ENCODE results near the gene GABRB3.

GABRB3 gene

GRCh38 chr15:26738996-26739395 is 33.9 kb downstream of the GABRB3 start:
- no peak for DNase-seq
- no peak overlapping the region for H3K4me3 ChIP-seq (ENCODE audit: insufficient read depth, low read depth, low read length, poor library complexity, severe bottlenecking)
- H3K9me3 ChIP-seq (ENCODE audit: control insufficient read depth, low read length): no peaks in the 10 kb centered on the region

DNA sequence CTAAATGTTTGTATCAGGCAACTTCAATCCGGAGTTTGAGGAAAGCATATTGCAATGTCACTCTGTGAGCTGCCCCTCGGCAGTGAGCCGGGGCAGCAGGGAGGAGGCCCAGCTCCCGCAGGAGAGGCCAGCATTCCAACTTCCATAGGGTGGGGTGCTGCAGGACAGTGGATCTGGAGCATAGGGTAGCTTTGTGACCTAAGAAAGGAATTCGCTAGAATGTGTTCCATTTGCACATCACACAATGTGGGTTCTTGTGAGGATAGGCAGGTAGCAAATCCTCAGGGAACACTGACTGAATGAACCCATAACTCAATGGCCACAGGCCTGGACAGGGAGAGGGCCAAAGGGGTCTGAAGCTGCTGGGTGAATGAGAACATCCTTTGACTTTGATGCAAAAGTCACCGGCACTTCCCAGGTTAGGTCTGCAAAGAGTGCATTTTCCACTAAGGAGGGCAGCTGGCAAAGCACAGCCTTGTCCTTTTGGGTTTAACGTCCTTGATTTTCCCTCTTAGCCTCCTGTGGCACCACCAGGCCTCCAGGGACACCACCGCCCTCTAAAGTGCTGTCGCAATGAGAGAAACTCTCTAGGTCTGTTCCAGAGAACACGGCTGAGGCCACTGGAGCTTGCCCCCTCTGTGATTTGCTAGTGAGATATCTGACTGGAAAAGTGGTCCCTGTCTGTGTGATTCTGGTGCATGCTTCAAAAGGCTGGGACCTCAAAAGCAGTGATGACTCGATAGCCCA is 36.2 kb downstream of the GABRB3 start:
- Histone ChIP-seq H3K4me1 (ENCODE audit: control insufficient read depth, insufficient read depth, low read length, poor library complexity, severe bottlenecking) (no peaks in the 10 kb centered on the region), H3K4me3 (ENCODE audit: insufficient read depth, low read depth, low read length, poor library complexity, severe bottlenecking) (no peak overlapping the region), H3K27me3 (replicated peaks; ENCODE audit: control insufficient read depth, insufficient read depth, low read length, poor library complexity, severe bottlenecking) (no peaks in the 10 kb centered on the region), H3K36me3 (ENCODE audit: control insufficient read depth, insufficient read depth, low read length) (no peaks in the 10 kb centered on the region), H3K9me3 (ENCODE audit: control insufficient read depth, low read length) (no peaks in the 10 kb centered on the region), H3K27ac (ENCODE audit: insufficient read depth, low read length, poor library complexity, severe bottlenecking) (no peak overlapping the region)
- no peak for DNase-seq

More at GRCh38 chr15:26738996-26739395, 33.9 kb downstream of the GABRB3 start:
- Histone ChIP-seq H3K27me3 (replicated peaks; ENCODE audit: control insufficient read depth, insufficient read depth, low read length, poor library complexity, severe bottlenecking) (no peaks in the 10 kb centered on the region), H3K4me1 (ENCODE audit: control insufficient read depth, insufficient read depth, low read length, poor library complexity, severe bottlenecking) (no peaks in the 10 kb centered on the region), H3K27ac (ENCODE audit: insufficient read depth, low read length, poor library complexity, severe bottlenecking) (no peak overlapping the region), H3K36me3 (ENCODE audit: control insufficient read depth, insufficient read depth, low read length) (no peaks in the 10 kb centered on the region)

GRCh38 chr15:26731965-26732364 is 40.9 kb downstream of the GABRB3 start:
- Histone ChIP-seq H3K9me3 (ENCODE audit: control insufficient read depth, low read length) (no peaks in the 10 kb centered on the region), H3K27ac (ENCODE audit: insufficient read depth, low read length, poor library complexity, severe bottlenecking) (no peak overlapping the region)

GRCh38 chr15:26729581-26729980 is 43.3 kb downstream of the GABRB3 start:
- Histone ChIP-seq H3K36me3 (ENCODE audit: control insufficient read depth, insufficient read depth, low read length) (no peaks in the 10 kb centered on the region), H3K4me3 (ENCODE audit: insufficient read depth, low read depth, low read length, poor library complexity, severe bottlenecking) (no peak overlapping the region), H3K9me3 (ENCODE audit: control insufficient read depth, low read length) (no peaks in the 10 kb centered on the region), H3K27me3 (replicated peaks; ENCODE audit: control insufficient read depth, insufficient read depth, low read length, poor library complexity, severe bottlenecking) (no peaks in the 10 kb centered on the region), H3K27ac (ENCODE audit: insufficient read depth, low read length, poor library complexity, severe bottlenecking) (no peak overlapping the region), H3K4me1 (ENCODE audit: control insufficient read depth, insufficient read depth, low read length, poor library complexity, severe bottlenecking) (no peaks in the 10 kb centered on the region)
- DNase-seq: no peak

More at GRCh38 chr15:26731965-26732364, 40.9 kb downstream of the GABRB3 start:
- H3K4me3 ChIP-seq (ENCODE audit: insufficient read depth, low read depth, low read length, poor library complexity, severe bottlenecking): no peak overlapping the region
- no peaks in the 10 kb centered on the region for H3K36me3 ChIP-seq (ENCODE audit: control insufficient read depth, insufficient read depth, low read length)
- H3K4me1 ChIP-seq (ENCODE audit: control insufficient read depth, insufficient read depth, low read length, poor library complexity, severe bottlenecking): no peaks in the 10 kb centered on the region
- no peaks in the 10 kb centered on the region for H3K27me3 ChIP-seq (replicated peaks; ENCODE audit: control insufficient read depth, insufficient read depth, low read length, poor library complexity, severe bottlenecking)
- DNase-seq: no peak

DNA sequence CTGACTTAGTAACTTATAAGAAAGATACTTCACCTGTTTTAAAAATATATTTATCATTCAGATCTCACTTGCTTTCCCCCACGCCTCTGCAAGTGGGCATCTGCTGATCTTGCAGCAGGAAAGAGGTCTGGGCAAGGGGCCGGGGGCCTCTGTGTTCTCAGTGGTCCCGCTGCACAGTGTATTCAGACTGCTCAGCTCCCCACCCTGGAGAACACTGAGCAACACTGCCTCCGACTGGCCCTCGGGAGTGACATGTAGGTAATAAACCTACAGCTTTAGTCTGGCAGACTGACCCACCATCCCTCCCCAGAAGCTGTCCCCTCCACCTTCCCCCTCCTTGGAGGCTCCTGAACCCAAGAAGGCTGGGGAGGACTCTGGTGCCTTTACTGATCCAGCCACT is 43.8 kb downstream of the GABRB3 start:
- Histone ChIP-seq H3K27me3 (replicated peaks; ENCODE audit: control insufficient read depth, insufficient read depth, low read length, poor library complexity, severe bottlenecking) (no peaks in the 10 kb centered on the region), H3K4me1 (ENCODE audit: control insufficient read depth, insufficient read depth, low read length, poor library complexity, severe bottlenecking) (no peaks in the 10 kb centered on the region), H3K4me3 (ENCODE audit: insufficient read depth, low read depth, low read length, poor library complexity, severe bottlenecking) (no peak overlapping the region), H3K36me3 (ENCODE audit: control insufficient read depth, insufficient read depth, low read length) (no peaks in the 10 kb centered on the region), H3K27ac (ENCODE audit: insufficient read depth, low read length, poor library complexity, severe bottlenecking) (no peak overlapping the region), H3K9me3 (ENCODE audit: control insufficient read depth, low read length) (no peaks in the 10 kb centered on the region)
- no peak for DNase-seq

GRCh38 chr15:26724381-26725150 is 48.3 kb downstream of the GABRB3 start:
- H3K27ac ChIP-seq (ENCODE audit: insufficient read depth, low read length, poor library complexity, severe bottlenecking): no peak overlapping the region
- H3K4me1 ChIP-seq (ENCODE audit: control insufficient read depth, insufficient read depth, low read length, poor library complexity, severe bottlenecking): no peaks in the 10 kb centered on the region
- no peaks in the 10 kb centered on the region for H3K27me3 ChIP-seq (replicated peaks; ENCODE audit: control insufficient read depth, insufficient read depth, low read length, poor library complexity, severe bottlenecking)
- DNase-seq: no peak
- no peaks in the 10 kb centered on the region for H3K9me3 ChIP-seq (ENCODE audit: control insufficient read depth, low read length)
- no peaks in the 10 kb centered on the region for H3K36me3 ChIP-seq (ENCODE audit: control insufficient read depth, insufficient read depth, low read length)
- no peak overlapping the region for H3K4me3 ChIP-seq (ENCODE audit: insufficient read depth, low read depth, low read length, poor library complexity, severe bottlenecking)

DNA sequence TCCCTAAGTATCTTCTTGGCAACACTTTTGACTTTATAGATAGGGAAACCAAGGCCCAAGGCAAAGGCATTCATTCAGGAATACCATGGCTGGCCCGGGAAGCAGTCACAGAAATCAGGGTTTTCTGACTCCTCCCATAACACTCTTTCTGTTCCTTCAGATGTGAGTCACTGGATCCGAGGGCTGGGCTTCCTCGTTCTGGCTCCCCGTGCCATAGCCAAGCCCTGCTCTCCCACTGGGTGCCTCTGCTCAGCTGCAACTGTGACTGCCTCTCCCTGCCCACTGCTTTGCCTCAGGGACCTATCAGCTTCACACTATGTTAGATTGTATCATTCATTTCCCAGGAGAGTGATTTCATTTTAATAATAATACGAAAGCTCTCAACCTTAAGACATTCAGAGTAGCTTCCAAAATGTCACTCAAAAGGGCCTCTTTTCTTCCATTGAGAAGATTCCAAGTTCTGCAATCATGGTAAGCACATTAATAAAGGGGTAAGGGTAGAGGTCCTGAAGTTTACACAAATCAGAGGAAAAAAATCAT is 50.2 kb downstream of the GABRB3 start:
- Histone ChIP-seq H3K4me3 (ENCODE audit: insufficient read depth, low read depth, low read length, poor library complexity, severe bottlenecking) (no peak overlapping the region), H3K36me3 (ENCODE audit: control insufficient read depth, insufficient read depth, low read length) (no peaks in the 10 kb centered on the region), H3K9me3 (ENCODE audit: control insufficient read depth, low read length) (no peaks in the 10 kb centered on the region), H3K27me3 (replicated peaks; ENCODE audit: control insufficient read depth, insufficient read depth, low read length, poor library complexity, severe bottlenecking) (no peaks in the 10 kb centered on the region), H3K27ac (ENCODE audit: insufficient read depth, low read length, poor library complexity, severe bottlenecking) (no peak overlapping the region), H3K4me1 (ENCODE audit: control insufficient read depth, insufficient read depth, low read length, poor library complexity, severe bottlenecking) (no peaks in the 10 kb centered on the region)
- DNase-seq: no peak

DNA sequence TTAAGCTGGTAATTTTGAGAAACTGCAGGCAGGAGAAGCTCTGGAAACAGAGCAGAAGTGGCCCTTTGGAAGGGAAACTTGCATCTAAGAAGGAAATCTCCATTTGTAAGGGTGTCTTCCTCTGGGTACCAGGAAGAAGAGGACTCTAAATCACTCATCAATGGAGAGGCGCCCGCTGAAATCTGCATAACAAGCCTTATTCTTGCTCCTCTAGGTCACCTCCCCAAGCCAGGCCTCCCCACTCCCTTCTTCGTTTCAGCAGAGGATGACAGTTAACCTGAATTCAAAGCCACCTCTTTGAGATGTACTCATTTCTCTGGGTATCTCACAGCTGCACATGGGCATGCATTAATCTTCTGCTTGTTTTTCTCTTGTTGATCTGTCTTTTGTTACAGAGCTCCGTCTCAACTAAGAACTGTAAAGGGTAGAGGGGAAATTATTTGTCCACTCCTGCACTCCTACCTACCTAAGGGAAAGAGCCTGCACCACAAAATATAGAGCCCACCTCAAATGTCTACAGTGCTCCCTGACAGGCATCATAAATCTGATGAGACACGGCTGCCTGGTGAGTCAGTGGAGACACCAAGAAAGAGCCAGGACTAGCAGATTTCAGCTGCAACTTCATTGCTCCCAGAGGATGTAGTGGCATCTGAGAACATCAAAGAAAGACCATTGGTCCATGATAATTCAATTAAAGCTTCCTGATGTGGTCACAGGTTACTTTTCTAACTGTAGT is 51.5 kb downstream of the GABRB3 start:
- no peak for DNase-seq
- Histone ChIP-seq H3K4me1 (ENCODE audit: control insufficient read depth, insufficient read depth, low read length, poor library complexity, severe bottlenecking) (no peaks in the 10 kb centered on the region), H3K9me3 (ENCODE audit: control insufficient read depth, low read length) (no peaks in the 10 kb centered on the region), H3K36me3 (ENCODE audit: control insufficient read depth, insufficient read depth, low read length) (no peaks in the 10 kb centered on the region), H3K27ac (ENCODE audit: insufficient read depth, low read length, poor library complexity, severe bottlenecking) (no peak overlapping the region), H3K4me3 (ENCODE audit: insufficient read depth, low read depth, low read length, poor library complexity, severe bottlenecking) (no peak overlapping the region), H3K27me3 (replicated peaks; ENCODE audit: control insufficient read depth, insufficient read depth, low read length, poor library complexity, severe bottlenecking) (no peaks in the 10 kb centered on the region)

DNA sequence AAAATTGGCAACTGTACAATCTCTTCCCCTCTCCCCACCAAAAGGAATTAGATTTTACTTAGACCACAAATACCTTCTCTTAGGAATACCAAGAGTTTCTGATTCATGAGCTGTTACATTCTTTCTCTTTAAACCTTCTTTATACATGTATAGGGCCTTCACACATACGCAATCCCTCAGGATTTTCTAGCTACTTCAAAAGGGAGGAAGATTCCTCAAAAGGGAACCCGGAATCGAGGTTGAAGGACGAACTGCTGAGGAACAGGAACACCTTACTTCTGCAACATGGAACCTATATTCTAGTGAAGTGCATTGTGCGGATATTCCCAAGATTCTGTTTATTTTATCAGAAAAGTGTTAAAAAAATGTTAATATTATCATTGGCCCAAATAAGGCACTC is 52.3 kb downstream of the GABRB3 start:
- Histone ChIP-seq H3K4me1 (ENCODE audit: control insufficient read depth, insufficient read depth, low read length, poor library complexity, severe bottlenecking) (no peaks in the 10 kb centered on the region), H3K9me3 (ENCODE audit: control insufficient read depth, low read length) (no peaks in the 10 kb centered on the region)

More for the DNA sequence above, 52.3 kb downstream of the GABRB3 start:
- no peak overlapping the region for H3K4me3 ChIP-seq (ENCODE audit: insufficient read depth, low read depth, low read length, poor library complexity, severe bottlenecking)
- H3K27me3 ChIP-seq (replicated peaks; ENCODE audit: control insufficient read depth, insufficient read depth, low read length, poor library complexity, severe bottlenecking): no peaks in the 10 kb centered on the region
- no peak overlapping the region for H3K27ac ChIP-seq (ENCODE audit: insufficient read depth, low read length, poor library complexity, severe bottlenecking)
- no peaks in the 10 kb centered on the region for H3K36me3 ChIP-seq (ENCODE audit: control insufficient read depth, insufficient read depth, low read length)
- DNase-seq: no peak
